BJ (cell line): ENCODE data around the gene FBXW9. TPM values are rescaled to one million over a fixed set of nuclear protein-coding genes. Genes with fewer than 3 reads are reported as not detected.
"Not testable (repeated sequence)": the region's sequence is repeated elsewhere in the genome, so short reads cannot be mapped to it uniquely, and the experiment has no call there.

Experiments
- CTCF ChIA-PET: fragments of 350-600 bp; formaldehyde crosslinking; extraction: SDS; loops from one replicate; lab custom pipeline; 2021; ENCODE audit warnings: antibody characterized with exemption, inconsistent platforms; lab: Yijun Ruan, JAX
- POLR2A ChIA-PET: fragments of 300-600 bp; sonication (Branson Sonifier 250); formaldehyde crosslinking; extraction: SDS; loops from one replicate; lab custom pipeline; 2021; ENCODE audit warnings: antibody characterized with exemption; lab: Charles Lee
- DNase-seq: peaks from one replicate; pipeline ENCODE4 v3.0.0-alpha.2; 2011; ENCODE audit warnings: low read depth
- H3K27me3 ChIP-seq: 2 replicates; pipeline ENCODE4 v1.6.0; 2011; ENCODE audit warnings: low read length; ENCODE audit not compliant: control insufficient read depth, insufficient read depth
- H3K36me3 ChIP-seq: 2 replicates; pipeline ENCODE4 v1.5.1; 2011; ENCODE audit warnings: low read length; ENCODE audit not compliant: control insufficient read depth, insufficient read depth
- H3K4me3 ChIP-seq: 2 replicates; pipeline ENCODE4 v1.5.1; 2011; ENCODE audit warnings: low read depth, mild to moderate bottlenecking, control low read depth, low read length
- polyA plus RNA-seq: library from polyadenylated mRNA; depleted of rRNA; stranded (reverse); fragments of >200 nt; gene quantifications from 2 replicates; pipeline ENCODE4 v1.2.3, GENCODE V29; 2011
- TF ChIP-seq, protein P1 (sequence below): IDR thresholded peaks from 2 replicates; pipeline ENCODE4 v1.5.1; 2011; ENCODE audit warnings: low read depth, mild to moderate bottlenecking, control low read depth, inconsistent platforms, low read length, moderate library complexity; ENCODE audit not compliant: insufficient read depth

The FBXW9 gene
- polyA plus RNA-seq, 1 experiment, result 13.6 TPM

DNA sequence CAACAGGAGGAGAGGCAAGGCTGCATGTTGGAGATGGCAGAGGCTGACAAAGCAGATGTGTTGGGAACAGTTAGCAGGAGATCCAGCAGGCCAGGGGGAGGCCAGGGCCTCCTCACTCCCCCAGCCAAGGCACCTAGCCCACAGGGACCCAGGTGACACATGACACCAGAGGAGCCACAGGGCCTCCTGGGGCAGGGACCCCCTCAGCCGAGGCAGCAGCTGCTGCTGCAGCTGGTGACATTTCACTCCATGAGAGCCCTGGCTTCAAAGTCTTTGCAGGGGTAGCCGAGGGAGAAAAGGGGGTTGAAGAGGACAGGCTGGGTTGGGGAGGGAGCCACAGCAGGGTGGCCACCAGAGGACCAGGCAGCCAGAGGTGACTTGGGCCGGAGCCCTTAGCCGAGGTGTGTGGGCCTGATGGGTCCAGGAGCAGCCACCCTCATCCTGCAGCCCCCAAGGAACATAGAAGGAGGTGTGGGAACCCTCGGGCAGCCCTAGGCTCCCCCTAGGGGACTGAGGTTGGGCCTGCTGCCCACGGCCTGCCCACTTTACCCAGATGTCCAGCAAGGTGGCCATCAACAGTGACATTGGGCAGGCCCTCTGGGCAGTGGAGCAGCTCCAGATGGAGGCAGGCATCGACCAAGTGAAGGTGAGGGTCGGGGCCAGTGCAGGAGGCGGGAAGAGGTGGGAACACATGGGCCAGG lies 8.8 kb downstream of the FBXW9 start, which contains the start of gene GNG14:
TSS of gene GNG14 (plus strand) at position 503 of the 701 bp plus-strand sequence. CDS start at position 554, 51 bp downstream.
- H3K36me3 ChIP-seq, result peaks cover 6% of the 10 kb centered on the region
- no peak for DNase-seq
- POLR2A ChIA-PET, result no interaction called here
- TF ChIP-seq, protein P1, sequence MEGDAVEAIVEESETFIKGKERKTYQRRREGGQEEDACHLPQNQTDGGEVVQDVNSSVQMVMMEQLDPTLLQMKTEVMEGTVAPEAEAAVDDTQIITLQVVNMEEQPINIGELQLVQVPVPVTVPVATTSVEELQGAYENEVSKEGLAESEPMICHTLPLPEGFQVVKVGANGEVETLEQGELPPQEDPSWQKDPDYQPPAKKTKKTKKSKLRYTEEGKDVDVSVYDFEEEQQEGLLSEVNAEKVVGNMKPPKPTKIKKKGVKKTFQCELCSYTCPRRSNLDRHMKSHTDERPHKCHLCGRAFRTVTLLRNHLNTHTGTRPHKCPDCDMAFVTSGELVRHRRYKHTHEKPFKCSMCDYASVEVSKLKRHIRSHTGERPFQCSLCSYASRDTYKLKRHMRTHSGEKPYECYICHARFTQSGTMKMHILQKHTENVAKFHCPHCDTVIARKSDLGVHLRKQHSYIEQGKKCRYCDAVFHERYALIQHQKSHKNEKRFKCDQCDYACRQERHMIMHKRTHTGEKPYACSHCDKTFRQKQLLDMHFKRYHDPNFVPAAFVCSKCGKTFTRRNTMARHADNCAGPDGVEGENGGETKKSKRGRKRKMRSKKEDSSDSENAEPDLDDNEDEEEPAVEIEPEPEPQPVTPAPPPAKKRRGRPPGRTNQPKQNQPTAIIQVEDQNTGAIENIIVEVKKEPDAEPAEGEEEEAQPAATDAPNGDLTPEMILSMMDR, result no peak
- no peak within 1 kb of the TSS for H3K4me3 ChIP-seq
- CTCF ChIA-PET, result interaction anchor here (1.7 kb wide), 1 partner anchor 11 kb away, joined by 4 read pairs; no protein-coding TSS in a partner anchor
- no peaks in the 10 kb centered on the region for H3K27me3 ChIP-seq

DNA sequence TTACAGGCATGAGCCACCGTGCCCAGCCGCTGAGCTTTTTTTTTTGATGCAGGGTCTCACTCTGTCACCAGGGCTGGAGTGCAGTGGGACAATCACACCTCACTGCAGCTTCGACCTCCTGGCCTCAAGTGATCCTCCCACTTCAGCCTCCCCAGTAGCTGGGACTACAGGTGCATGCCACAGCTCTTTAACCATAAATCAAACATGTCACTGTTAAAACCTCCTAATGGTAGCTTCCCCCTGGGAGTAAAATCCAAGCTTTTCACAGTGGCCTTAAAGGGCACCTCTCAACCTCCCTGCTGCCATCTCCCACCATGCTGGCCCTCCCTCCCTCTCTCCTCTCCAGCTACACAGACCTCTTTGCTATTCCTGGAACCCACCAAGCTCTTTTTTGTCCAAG lies 10.6 kb downstream of the FBXW9 start:
- Histone ChIP-seq H3K27me3 (no peaks in the 10 kb centered on the region), H3K36me3 (peaks cover 5% of the 10 kb centered on the region), H3K4me3 (no peak overlapping the region)
- DNase-seq, result no peak
- ChIA-PET CTCF (interaction anchor here (1.1 to 1.7 kb wide), 3 partner anchors 9 to 162 kb away, joined by 3 to 5 read pairs (median 4); no protein-coding TSS in a partner anchor), POLR2A (no interaction called here)
- TF ChIP-seq, protein P1, result no peak

DNA sequence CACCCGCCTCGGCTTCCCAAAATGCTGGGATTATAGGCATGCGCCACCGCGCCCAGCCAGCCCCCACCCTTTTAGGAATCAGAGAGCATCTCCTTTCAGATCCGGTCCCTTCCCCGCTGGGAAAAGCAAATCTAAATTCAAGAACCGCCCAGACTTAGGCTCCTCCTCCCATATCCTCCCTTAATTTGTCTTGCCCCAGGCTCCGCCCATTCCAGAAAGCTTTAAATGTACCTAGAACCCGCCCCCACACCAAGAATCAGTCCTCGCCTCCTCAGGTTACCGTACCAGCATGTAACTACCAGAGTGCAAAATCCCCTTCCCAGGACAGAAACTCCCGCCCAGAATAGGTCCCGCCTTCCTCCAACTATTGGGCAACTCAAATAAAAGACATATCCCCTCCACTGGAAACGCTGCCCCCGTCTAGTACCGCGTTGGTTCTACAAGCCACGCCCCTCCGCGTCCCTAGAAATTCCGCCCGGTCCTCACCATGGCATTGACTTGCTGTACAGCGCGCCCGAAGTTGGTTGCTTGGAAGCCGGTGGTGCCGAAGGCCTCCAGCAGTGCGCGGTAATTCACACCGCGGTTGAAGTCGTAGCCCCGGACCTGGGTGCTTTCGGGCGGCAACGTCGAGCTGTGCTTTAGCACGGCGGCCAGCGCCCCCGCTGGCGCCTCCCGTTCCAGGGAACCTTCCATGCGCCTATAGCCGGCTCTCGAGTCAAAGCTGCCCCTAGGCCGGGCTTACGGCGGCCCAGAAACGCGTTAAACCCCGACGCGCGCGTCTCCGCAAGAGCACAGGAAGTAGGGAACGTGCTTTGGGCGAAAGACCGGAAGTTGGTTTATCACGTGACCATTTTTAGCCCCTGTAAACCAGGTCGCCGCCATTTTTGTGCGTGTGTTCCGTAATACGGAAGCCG lies 15.1 kb downstream of the FBXW9 start, which contains the start of gene DHPS:
TSS of gene DHPS (minus strand) at position 807 of the 914 bp plus-strand sequence. CDS start at position 693, 114 bp downstream.
- Histone ChIP-seq H3K27me3 (no peaks in the 10 kb centered on the region), H3K4me3 (peak within 1 kb of the TSS; percentile 66), H3K36me3 (peaks cover 11% of the 10 kb centered on the region)
- ChIA-PET POLR2A (no interaction called here), CTCF (interaction anchor here (0.6 to 2.5 kb wide), 5 partner anchors 9 to 126 kb away, joined by 3 to 9 read pairs (median 3); no protein-coding TSS in a partner anchor)
- TF ChIP-seq, protein P1, result no peak
- DNase-seq, result peak; percentile 85

DNA sequence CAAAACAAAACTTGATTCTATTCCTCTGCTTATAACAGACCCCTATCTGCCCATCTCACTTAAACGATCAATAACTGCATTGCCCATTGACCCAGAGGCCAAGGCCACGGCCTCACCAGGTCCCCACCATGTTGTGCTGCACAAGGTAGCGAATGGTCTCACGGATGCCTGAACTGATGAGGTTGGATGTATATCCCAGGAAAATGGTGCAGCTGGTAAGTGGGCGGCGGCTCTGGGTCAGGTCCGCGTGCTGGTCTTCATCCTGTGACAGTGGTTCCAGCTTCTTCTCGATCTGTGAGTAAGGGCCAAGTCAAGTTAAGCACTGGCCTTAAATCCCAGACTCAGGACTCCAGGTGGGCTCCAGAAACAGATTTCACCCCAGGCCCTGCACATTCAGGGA lies 16.4 kb downstream of the FBXW9 start:
- POLR2A ChIA-PET, result no interaction called here
- CTCF ChIA-PET, result interaction anchor here (1.0 to 2.5 kb wide), 3 partner anchors 8 to 78 kb away, joined by 4 to 9 read pairs (median 5); no protein-coding TSS in a partner anchor
- Histone ChIP-seq H3K36me3 (peaks cover 21% of the 10 kb centered on the region), H3K27me3 (no peaks in the 10 kb centered on the region), H3K4me3 (no peak overlapping the region)
- TF ChIP-seq, protein P1, result no peak
- DNase-seq, result no peak

DNA sequence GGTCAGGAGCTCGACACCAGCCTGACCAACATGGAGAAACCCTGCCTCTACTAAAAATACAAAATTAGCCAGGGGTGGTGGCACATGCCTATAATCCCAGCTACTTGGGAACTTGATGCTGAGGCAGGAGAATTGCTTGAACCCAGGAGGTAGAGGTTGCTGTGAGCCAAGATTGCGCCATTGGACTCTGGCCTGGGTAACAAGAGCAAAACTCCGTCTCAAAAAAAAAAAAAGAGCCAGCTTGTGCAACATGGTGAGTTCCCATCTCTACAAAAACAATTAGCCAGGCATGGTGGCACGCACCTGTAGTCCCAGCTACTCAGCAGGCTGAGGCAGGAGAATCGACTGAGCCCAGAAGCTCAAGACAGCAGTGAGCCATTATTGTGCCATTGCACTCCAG lies 18.4 kb downstream of the FBXW9 start:
- not testable (repeated sequence) for DNase-seq, H3K4me3 ChIP-seq, H3K27me3 ChIP-seq
- H3K36me3 ChIP-seq, result peaks cover 30% of the 10 kb centered on the region
- ChIA-PET POLR2A (interaction anchor here (0.5 kb wide), 1 partner anchor 72 kb away, joined by 4 read pairs; no protein-coding TSS in a partner anchor), CTCF (interaction anchor here (0.7 to 3.9 kb wide), 5 partner anchors 9 to 169 kb away, joined by 3 to 16 read pairs (median 4); no protein-coding TSS in a partner anchor)
